Activated CD4-positive, alpha-beta T cell treated with anti-CD3 and anti-CD28 coated beads, Interleukin-2, Interleukin-4, amounts not matched to agents 100 ng/mL and 50 ng/mL, durations not matched to agents 16 hours and 8 hours (primary cell): ENCODE results near the gene CARD11.
A peak's percentile ranks its signal among the peaks of the same experiment; 100 is the strongest.

Experiments used
- DNase-seq: peaks from one replicate; pipeline ENCODE4 v3.0.0-alpha.2; 2020; ENCODE audit warnings: low spot score

The CARD11 gene

DNA sequence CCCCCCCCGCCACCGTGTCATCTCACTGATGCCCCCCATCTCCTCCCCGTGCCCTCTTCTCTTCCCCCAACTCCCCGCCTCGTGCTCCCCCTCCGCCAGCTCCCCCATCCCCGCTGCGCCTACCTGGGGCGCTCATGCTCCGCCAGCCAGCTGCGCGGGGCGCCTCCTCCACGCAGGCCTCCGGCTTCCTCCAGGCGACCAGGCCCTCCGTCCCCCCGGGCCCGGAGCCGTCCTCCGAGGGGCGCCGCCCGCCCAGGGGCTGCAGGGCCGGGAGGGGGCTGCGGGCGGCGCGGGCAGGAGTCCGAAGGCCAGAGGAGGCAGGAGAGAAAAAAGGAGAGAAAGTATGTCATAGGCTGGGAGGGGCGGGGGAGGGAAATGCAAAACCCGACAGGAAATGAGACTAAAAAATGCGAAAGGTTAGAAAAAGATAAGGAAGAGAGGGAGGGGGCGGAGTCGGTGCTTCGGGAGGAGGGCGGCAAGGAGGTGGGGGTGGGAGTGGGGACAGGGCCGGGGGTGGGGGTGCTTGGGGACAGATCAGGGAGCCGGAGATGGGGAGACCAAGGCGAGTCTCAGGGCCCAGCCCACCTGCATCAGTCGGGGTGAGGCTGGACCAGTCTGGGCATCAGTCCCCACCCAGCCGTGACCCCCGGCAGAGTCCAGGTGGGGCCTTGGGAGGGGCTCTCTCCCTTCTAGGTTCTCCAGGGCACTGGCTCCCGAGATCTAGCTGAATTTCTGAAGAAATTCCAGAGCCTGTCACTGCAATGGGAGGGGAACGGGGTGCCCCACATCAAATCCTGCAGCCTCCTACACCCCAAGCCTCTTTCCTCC lies at the start of gene CARD11:
TSS of gene CARD11 (minus strand) at position 324 of the 828 bp plus-strand sequence. CDS start 85,361 bp downstream, outside the sequence.
- DNase-seq = peak; percentile 63

DNA sequence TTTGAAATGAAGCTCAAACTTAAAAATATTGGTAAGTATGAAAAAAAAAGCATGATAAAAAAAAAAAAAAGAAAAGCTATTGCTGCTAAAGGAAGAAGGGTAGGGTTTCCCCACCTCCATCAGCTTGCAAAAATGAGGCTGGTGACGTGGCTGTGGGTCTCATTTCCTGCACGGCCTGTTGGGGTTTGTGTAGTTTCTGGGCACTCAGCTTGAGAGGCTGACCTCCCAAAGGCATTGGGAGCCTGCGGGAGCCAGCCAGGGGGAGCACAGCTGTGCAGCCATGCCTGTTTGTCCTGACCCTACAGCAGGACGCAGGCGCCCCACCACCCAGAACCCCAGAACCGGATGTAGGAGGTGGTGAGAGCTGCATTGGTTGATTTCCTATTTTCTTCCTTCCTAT lies 48.8 kb upstream of the CARD11 start:
- peak; percentile 78 for DNase-seq

DNA sequence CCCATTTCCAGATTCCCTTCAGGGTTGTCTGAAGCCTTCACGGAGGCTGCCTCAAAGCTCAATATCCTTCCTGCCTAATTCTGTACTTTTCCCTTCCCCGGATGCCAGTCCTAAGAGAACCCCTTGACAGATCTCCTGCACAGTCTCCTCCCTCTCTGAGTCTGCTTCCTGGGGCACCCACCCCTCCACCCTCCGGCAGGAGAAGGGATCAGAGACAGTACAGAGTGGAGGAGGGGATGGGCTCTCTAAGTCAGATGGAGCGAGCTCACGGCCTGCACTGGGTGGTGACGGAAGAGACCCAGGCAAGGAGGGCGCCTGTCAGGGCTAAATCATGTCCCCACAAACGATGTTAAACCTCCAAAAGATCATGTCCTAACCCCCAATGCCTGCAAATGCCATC lies 48.0 kb upstream of the CARD11 start:
- DNase-seq = no peak

DNA sequence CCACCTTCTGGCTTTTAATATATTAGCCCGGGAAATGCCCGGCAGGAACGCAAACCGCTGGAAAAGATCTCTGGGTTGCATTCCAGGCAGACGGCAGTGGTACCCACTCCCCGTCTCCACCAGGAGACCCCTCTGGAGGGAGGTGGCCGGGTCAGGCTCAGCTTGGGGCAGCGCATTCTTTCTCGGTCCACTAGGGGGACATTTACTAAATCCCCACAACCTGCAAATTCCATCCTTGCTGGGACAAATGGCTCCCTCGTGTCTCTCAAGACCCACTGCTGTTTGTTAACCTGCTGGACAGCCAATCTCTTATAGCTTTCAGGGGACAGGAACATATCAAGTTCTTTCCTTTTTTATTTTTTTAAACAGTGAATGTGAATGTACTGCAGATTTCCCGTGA lies 45.8 kb upstream of the CARD11 start:
- no peak for DNase-seq

DNA sequence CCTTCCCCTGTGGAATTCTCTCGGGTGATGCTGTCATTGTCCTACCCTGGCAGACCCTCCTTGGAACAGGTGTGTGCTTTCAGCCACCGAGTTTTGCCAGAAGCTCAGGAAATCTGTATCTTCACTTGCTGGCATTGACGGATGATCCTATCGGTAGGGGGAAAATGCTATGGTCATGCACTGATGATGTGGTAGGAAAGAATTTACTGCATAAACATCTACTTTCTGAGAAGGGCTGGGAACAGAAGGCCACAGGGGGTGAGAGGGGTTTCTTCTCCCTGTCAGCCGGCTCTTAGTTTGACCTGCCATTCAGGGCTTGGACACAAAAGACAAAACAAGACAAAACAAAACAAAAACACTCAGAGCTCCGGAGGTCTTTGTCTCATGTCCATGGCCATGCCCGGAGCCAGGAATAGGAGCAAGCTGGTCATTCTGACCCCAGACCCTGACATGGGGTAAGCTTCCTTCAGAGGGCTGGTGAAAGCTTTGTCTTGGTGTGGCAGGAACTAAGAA lies 43.6 kb upstream of the CARD11 start:
- no peak for DNase-seq

DNA sequence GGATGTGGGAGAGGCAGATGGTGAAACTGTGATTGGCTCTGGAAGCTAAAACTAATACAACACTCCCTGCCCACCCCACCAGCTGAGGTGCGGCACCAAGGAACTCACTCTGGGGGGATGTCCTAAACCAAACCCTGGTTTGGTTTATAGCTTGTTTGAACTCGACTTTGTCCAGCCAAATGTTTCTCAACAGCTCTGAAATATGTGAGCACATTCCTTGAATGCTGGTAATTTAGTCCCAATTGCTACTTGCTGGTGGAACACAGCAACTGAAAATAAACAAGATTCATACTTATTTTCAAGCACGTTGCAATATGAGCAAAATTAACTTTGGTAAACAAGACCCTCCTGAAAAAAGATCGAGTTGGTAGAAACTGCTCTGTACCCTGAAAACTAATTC lies 39.7 kb upstream of the CARD11 start:
- DNase-seq = no peak

DNA sequence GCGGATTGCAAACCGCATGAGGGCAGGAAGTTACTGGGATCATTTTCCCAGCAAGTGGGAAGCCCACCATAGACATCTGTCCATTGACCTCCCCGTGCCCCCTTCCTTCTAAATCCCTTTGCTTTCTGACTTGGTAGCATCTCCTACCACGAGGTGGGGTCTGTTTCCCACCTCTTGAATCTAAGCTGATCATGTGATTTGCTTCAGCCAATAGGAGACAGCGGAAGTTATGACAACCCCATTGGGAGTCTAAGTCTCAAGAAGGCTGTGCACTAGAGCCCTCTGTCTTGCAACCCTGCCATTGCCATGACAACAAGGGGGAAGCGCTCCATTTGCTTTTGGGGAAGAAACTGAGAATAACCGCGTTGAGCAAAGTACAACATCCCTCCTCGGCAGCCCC lies 39.2 kb upstream of the CARD11 start:
- no peak for DNase-seq

DNA sequence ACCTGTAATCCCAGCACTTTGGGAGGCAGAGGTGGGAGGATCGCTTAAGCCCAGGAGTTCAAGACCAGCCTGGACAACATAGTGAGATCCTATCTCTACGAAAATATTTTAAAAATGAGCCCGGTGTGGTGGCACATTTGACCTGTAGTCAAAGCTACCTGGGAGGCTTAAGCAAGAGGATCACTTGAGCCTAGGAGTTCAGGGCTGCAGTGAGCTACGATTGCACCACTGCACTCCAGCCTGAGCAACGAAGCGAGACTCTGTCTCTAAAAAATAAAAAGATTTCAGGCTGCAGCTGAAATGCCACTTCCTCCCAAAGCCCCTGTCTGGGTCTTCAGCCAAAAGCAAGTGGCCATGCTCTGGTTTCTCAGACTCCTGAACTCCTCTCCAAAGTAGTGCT lies 38.7 kb upstream of the CARD11 start:
- no peak for DNase-seq

DNA sequence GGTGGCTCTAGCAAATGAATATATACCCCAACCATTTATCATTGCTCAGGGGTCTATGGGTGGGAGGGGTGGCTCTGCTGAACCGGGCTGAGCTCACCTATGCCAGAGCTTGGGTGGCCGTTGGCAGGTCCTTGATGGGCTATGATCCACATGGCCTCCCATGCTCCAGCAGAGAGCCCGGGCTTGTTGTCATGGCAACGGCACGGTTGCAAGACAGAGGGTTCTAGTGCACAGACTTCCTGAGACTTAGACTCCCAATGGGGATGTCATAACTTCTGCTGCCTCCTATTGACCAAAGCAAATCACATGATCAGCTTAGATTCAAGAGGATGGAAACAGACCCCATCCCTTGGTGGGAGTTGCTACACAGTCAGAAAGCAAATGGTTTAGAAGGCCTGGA lies 36.4 kb upstream of the CARD11 start:
- no peak for DNase-seq

DNA sequence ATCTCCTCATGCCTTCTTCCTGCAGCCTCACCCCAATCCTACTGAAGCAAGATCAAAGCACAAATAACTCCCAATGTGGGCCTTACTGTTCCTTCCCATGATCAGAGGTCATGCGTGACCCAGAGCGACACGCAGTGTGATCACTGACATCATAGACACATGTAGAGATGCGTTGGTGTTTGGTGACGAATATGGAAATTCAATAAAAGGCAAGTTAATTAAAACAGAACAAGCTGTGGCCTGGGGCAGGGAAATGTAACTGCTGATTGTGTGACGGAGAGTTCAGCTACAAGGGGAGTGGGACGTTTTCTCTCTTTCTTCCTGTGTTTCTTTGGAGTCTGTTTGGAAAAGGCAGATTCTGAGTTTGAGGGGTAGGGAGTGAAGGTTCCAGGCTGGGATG lies 34.8 kb upstream of the CARD11 start:
- DNase-seq = no peak

DNA sequence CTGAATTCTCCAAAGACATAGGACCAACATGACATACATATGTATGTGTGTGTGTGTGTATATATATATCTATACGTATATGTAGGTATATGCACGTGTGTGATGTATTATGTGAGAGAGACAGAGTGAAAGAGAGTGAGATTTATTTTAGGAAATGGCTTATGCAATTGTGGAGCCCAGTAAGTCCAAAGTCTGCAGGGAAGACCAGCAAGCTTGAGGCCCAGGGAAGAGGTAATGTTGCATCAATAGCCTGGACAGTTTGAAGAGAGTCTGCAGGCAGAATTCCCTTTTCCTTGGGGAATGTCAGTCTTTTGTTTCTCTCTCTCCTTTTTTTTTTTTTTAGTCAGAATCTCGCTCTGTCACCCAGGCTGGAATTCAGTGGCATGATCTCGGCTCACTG lies 33.0 kb upstream of the CARD11 start:
- no peak for DNase-seq

DNA sequence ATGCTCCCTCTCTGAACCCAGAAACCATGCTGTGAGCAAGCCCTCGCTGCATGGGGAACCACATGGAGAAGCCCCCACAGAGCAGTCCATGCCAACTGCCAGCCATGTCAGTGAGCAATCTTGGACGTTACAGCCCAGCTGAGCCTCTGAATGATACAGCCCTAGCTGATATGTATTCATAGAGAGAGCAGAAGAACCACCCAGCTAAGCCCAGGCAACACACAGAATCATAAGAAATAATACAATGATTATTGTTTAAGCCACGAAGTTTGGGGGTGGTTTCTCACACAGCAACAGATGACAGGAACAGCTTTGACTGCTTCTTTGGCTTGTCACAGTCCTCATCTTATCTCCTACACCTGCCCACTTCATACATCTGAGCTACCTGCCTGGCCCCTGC lies 32.5 kb upstream of the CARD11 start:
- DNase-seq = no peak

DNA sequence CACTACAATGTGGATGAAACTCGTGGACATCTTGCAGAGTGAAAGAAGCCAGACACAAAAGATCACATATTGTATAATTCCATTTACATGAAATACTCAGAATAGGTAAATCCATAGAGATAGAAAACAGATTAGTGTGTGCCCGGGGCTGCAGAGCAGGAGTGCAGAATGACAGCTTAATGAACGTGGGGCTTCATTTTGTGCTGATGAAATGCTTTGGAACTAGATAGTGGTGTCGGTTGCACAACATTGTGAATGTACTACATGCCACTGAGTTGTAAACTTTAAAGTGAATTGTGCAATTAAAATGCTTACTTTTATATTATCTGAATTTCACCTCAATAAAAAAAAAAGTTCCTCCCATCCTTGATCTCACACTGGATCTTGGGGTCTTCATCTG lies 31.8 kb upstream of the CARD11 start:
- DNase-seq = no peak

DNA sequence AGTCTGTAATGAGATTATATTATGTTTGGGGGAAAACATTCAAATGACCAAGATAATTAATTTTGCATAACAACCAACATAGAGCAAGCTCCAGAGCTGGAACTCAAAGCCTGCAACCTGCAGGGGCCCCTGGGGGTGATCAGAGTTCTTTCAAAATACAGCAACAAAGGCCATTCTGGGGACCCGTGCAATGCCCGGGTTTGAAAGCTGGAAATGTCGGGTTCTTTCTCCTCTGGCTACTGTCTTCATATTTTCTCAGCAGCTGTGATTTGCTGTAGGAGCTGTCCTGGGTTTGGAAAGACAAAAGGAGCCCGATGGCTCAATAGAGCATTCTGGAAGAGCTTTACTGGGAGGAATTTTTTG lies 30.8 kb upstream of the CARD11 start:
- DNase-seq = no peak

DNA sequence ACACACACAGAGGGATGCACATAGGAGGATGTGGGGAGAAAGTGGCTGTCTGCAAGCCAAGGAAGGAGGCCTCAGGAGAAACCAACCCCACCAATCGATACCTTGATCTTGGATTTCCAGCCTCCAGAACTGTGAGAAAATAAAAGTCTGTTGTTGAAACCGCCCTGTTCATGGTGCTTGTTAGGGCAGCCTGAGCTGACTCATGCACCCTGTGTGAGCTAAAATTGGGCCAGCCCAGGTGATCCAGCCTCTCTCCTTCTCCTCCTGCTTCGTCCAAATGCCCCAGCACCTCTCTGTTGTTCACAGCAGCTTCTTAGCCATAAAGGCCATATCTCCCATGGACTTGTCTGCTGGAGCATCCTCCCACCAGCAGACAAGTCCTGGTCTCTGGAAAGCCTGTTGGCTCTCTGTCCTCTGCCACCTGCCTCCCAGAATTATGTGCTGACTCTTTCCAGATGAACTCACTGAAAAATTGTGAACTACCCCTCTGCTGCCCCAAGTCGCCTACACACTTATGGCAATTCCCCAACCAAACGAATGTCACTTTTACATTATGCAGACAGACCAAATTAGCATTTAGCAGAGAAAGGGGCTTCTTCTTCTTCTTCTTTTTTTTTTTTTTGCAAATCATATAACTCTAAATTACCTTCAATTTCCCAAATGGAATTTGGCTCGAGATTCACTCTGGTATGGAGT lies 30.2 kb upstream of the CARD11 start:
- DNase-seq = no peak

DNA sequence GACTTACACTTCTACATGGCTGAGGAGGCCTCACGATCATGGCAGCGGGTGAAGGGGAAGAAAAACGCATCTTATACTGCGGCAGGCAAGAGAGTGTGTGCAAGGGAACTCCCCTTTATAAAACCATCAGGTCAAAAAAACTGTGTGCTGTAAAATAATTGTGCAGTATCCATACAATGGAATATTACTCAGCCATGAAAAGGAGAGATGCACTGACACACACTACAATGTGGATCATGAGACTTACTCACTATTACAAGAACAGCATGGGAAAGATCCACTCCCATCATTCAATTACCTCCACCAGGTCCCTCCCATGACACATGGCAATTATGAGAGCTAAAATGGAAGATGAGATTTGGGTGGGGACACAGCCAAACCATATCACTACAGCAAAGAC lies 27.2 kb upstream of the CARD11 start:
- DNase-seq = no peak

DNA sequence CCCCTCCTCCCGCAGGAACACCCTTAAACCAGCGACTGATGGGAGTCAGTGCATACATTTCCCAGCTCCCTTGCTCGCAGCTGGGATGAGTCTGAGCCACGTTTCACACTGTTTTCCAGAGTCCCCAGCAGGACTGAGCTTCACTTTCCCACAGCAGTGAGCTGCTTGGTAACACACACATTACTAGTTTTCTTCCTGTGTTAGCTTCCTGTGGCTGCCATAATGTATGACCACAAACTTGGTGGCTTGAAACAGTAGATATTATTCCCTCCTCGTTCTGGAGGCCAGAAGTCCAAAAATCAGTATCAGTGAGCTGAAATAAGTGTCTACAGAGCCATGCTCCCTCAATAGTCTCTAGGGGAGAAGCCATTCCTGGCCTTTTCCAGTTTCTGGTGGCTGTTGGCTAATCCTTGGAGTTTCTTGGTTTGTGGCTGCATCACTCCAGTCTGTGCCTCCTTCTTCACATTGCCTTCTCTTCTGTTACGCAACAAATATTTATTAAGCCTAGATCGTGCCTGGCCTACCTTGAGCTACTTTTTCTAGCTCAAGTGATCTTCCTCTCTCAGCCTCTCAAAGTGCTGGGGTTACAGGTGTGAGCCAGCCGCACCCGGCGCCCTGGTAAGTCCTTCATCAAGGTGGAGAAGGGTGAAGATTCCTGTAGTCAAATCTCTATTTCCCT lies 26.2 kb upstream of the CARD11 start:
- DNase-seq = no peak

DNA sequence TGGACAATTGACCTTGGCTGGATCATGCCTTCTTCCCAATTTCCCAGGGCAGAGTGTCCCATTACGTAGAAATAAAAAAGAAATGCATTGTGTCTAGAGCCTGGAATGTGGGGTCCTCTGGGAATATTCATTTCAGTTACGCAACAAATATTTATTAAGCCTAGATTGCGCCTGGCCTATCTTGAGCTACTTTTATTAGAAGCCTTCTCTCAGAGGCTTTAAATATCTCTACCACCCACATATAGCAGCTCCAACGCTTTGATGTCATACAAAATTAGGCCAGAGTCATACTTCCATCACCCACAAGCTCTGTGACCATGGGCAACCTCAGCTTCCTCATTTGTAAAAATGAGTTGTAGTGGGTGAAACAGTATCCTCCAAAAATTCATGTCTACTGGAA lies 24.9 kb upstream of the CARD11 start:
- no peak for DNase-seq

DNA sequence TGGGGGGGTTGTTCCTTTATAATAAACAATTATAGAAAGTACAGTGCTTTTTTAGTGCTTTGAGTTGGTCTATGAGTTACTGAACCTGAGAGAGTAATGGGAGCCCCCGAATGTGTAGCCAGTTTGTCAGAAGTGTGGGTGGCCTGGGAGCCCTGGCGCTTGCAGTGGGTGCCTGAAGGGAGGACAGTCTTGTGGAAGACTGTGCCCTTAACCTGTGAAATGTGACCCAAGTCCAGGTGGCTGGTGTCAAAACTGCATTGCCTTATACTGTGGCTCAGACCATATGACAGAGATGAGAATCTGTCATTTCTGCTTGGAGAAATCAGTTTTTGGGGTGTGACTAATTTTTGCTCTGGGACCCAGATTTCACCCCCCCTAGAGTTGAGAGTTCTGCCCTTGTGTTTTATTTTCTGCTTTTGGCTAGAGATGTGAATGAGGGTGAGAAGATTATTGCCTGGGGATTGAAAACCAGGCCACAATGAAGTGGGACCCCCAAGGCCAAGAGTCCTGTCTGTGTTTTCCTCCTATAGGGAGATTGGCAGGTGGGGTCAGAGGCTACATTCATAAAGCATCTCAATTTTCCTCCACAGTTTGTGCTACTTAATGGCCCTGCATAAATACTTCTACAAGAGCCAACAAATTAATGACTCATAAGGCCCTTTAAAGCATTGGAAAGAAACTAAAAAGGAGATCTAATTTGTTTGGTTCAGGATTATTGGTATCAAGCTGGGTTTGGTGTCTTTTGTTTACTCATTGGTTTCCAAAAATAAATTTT lies 24.1 kb upstream of the CARD11 start:
- DNase-seq = no peak

DNA sequence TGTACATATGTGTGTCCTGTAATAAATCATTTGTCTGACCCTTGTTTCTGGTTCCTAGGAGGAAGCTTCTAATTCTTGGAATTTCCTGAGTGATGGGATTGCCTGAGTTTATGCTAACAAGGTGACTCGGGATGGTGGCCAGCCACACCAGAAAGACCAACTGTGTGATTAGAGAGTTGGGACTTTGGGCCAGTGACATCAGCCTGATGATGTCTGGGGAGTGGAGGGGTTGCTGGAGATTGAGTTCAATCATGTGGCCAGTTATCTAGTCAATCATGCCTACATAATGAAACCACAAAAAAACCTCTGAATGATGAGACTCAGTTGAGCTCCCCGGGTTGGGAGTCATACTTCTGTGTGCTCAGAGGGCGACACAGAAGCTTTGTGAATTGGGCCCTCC lies 23.5 kb upstream of the CARD11 start:
- DNase-seq = peak; percentile 37

DNA sequence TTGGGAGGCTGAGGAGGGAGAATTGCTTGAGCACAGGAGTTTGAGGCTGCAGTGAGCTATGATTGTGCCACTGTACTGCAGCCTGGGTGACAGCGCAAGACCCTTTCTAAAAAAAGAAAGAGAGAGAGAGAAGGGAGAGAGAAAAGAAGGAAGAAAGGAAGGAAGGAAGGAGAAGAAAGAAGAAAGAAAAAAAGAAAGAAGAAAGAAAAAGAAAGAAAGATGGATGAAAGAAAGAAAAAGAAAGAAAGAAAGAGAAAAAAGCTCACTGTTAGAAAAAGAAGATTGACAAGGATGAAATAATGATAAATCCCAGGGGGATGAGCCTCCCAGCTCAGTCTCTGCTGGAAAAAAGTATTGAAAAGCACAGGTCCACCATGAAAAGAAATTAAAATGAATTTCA lies 22.8 kb upstream of the CARD11 start:
- DNase-seq = no peak

DNA sequence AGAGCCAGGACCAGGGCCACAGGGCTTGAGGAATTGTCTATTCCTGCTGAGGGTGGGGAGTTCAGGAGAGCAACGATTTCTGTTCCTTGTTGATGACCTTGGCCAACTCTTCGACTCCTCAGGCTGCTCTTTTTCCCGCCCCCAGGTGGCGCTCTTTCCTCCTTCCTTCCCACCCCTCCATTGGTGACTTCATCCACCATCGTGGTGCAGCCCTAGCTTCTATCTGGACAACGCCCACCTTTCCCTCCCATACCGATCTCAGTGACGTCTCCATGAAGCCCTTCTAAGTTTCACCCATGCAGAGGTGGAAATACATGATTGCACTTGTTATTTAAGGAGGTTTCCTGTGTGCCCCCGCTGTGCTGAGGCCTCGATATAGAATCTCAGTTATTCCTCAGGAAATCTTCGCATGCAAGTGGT lies 22.1 kb upstream of the CARD11 start:
- DNase-seq = peak; percentile 71
